ENCODE measurements around the gene SPECC1.

DNA sequence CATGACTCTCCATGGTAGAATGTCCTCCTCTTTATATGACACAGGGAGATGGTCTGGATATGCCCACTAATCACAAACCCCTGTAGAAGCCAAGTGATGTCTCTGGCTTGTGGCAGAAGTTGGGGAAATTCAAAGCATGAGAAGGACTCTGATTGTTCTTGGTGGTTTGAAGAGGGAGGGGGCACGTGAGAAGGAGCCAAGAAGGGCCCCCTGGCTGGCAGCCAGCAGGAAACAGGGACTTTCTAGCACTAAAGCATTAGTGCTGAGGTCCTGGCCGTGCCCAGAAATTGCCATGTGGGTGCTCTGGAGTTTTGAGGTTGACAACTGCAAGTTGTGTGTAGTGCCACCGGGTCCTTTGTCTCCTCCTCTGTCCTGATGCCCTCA, 258.3 kb downstream of the SPECC1 start:
- TF ChIP-seq, protein P1, sequence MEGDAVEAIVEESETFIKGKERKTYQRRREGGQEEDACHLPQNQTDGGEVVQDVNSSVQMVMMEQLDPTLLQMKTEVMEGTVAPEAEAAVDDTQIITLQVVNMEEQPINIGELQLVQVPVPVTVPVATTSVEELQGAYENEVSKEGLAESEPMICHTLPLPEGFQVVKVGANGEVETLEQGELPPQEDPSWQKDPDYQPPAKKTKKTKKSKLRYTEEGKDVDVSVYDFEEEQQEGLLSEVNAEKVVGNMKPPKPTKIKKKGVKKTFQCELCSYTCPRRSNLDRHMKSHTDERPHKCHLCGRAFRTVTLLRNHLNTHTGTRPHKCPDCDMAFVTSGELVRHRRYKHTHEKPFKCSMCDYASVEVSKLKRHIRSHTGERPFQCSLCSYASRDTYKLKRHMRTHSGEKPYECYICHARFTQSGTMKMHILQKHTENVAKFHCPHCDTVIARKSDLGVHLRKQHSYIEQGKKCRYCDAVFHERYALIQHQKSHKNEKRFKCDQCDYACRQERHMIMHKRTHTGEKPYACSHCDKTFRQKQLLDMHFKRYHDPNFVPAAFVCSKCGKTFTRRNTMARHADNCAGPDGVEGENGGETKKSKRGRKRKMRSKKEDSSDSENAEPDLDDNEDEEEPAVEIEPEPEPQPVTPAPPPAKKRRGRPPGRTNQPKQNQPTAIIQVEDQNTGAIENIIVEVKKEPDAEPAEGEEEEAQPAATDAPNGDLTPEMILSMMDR (IDR thresholded peaks at IDR 0.05; ENCODE audit: low read length): no peak
- TF ChIP-seq EZH2 (IDR thresholded peaks at IDR 0.05; ENCODE audit: borderline replicate concordance, low read length): no peak

Data from OCI-LY1 (cell line).